K562 (cell line): ENCODE results near the gene HSD11B1L. TPM values are rescaled to one million over a fixed set of nuclear protein-coding genes. Genes with fewer than 3 reads are reported as not detected.

ENCODE experiments used
- CHD4 ChIP-seq: fragments of 200-600 bp; sonication (generic); IDR thresholded peaks from 3 replicates; pipeline ENCODE4 v1.6.1; 2012; ENCODE audit warnings: low read depth, mild to moderate bottlenecking, mixed read lengths, low read length, inconsistent platforms; ENCODE audit not compliant: insufficient read depth, insufficient replicate concordance, poor library complexity, severe bottlenecking
- DNMT1 ChIP-seq: fragments of 450-650 bp; IDR thresholded peaks from 2 replicates; pipeline ENCODE4 v1.6.1; 2016; ENCODE audit warnings: antibody characterized with exemption, mild to moderate bottlenecking
- MYNN ChIP-seq, 2 experiments: sonication (generic); formaldehyde crosslinking in 1 of 2; IDR thresholded peaks; 2 replicates each; pipeline versions ENCODE4 v1.5.0 to v1.6.1; 2016 to 2020; ENCODE audit warnings: antibody characterized with exemption in 1 of 2, missing genetic modification reagents in 1 of 2
- NR0B1 ChIP-seq: fragments of 450-650 bp; IDR thresholded peaks from one replicate; pipeline ENCODE4 v1.6.1; 2018; ENCODE audit warnings: mild to moderate bottlenecking, moderate library complexity; ENCODE audit not compliant: partially characterized antibody
- TFAP4 ChIP-seq: sonication (generic); formaldehyde crosslinking; IDR thresholded peaks from 2 replicates; pipeline ENCODE4 v1.8.0; 2022; ENCODE audit warnings: missing genetic modification reagents, mild to moderate bottlenecking, moderate library complexity, borderline replicate concordance
- TFE3 ChIP-seq: fragments of 450-650 bp; formaldehyde crosslinking; IDR thresholded peaks from 2 replicates; pipeline ENCODE4 v1.4.0; 2020; ENCODE audit warnings: mild to moderate bottlenecking, mixed read lengths
- ZC3H8 ChIP-seq: fragments of 450-650 bp; IDR thresholded peaks from 2 replicates; pipeline ENCODE4 v1.6.1; 2017
- ZMIZ1 ChIP-seq, 2 experiments: fragments of 150-350 bp in 1 of 2; IDR thresholded peaks; 2 replicates each; pipeline ENCODE4 v1.6.1; 2012 to 2016; ENCODE audit warnings: low read depth in 2 of 2, low read length in 2 of 2, mild to moderate bottlenecking in 1 of 2, moderate library complexity in 1 of 2
- ZNF408 ChIP-seq: fragments of 250-450 bp; sonication (Bioruptor Pico); IDR thresholded peaks from 2 replicates; pipeline ENCODE4 v1.4.0; 2020; ENCODE audit warnings: low read depth, mild to moderate bottlenecking, moderate library complexity
- ZNF41 ChIP-seq: fragments of 250-450 bp; sonication (Bioruptor Pico); conservative IDR thresholded peaks from 2 replicates; pipeline ENCODE4 v1.4.0; 2020; ENCODE audit warnings: mild to moderate bottlenecking
- ZNF507 ChIP-seq: conservative IDR thresholded peaks from 2 replicates; pipeline ENCODE4 v1.6.1; 2017; ENCODE audit warnings: missing genetic modification characterization, missing compliant biosample characterization
- polyA plus RNA-seq, 8 experiments: library from polyadenylated mRNA; depleted of rRNA in 4 of 8; stranded (reverse) in 5 of 8; unstranded in 3 of 8; fragments of >200 nt; fragmentation: Nextera tagmentation in 2 of 8; fragmentation: Illumina TruSeq in 1 of 8; extraction: Ambion mirVana in 2 of 8; extraction: Trizol in 1 of 8; gene quantifications; 2 replicates each; pipeline versions ENCODE4 v1.2.1 to v1.2.3, GENCODE V29; 2011 to 2014; ENCODE audit warnings: inconsistent platforms in 1 of 8, missing spikeins in 1 of 8
- total RNA-seq, 7 experiments: library from RNA; depleted of rRNA in 6 of 7; stranded (reverse); fragments of >200 nt in 6 of 7; fragmentation: Illumina TruSeq in 2 of 7; extraction: Trizol in 2 of 7; gene quantifications; 2 replicates each; pipeline versions ENCODE4 v1.2.1 to v1.2.3, GENCODE V29; 2011 to 2021; ENCODE audit warnings: low replicate concordance in 1 of 7
- TF ChIP-seq, protein P1 (sequence below): sonication (generic); formaldehyde crosslinking; IDR thresholded peaks from 2 replicates; pipeline ENCODE4 v1.5.0; 2020; ENCODE audit warnings: missing genetic modification reagents
- TF ChIP-seq, protein P2 (sequence below), 3 experiments: IDR thresholded peaks in 2 of 3; conservative IDR thresholded peaks in 1 of 3; 2 replicates each; pipeline ENCODE4 v1.5.1; 2011 to 2012; ENCODE audit warnings: low read length in 3 of 3, mild to moderate bottlenecking in 3 of 3, control low read depth in 2 of 3, improper control_type of control experiment in 1 of 3, inconsistent platforms in 1 of 3, low read depth in 1 of 3, mixed read lengths in 1 of 3, moderate library complexity in 1 of 3; ENCODE audit not compliant: insufficient read depth in 2 of 3
- TF ChIP-seq, protein P3 (sequence below): fragments of 450-650 bp; formaldehyde crosslinking; IDR thresholded peaks from 2 replicates; pipeline ENCODE4 v1.4.0; 2022; ENCODE audit warnings: mild to moderate bottlenecking, moderate library complexity

Gene HSD11B1L
- total and polyA plus RNA-seq, 9 of the 15 experiments (the other 6 are each of a cell fraction or from before 2014, with no cell fraction given): 0.31 to 7.7 (median 2.3) TPM

GRCh38 chr19:5718579-5719273 lies 37.9 kb downstream of the HSD11B1L start (continued):
- TF ChIP-seq ZMIZ1 (IDR thresholded peaks at IDR 0.05; ENCODE audit: low read depth in 2 of 2, low read length in 2 of 2) (0 out of 4 replicates have a peak, but pooled peaks of 1 of the 2 experiments have one; percentile 38), NR0B1 (no peak), ZNF507 (tag) (no peak), ZNF41 (CRISPR knock-in tag) (peak; percentile 40; the same call in 1 of the 2 replicates), TFE3 (no peak), DNMT1 (no peak), TFAP4 (CRISPR knock-in tag) (no peak), ZC3H8 (no peak), ZNF408 (no peak), MYNN (IDR thresholded peaks at IDR 0.05) (peak; percentile 99), MYNN (CRISPR knock-in tag; IDR thresholded peaks at IDR 0.05) (peak; percentile 90), CHD4 (no peak)
- TF ChIP-seq, protein P1, sequence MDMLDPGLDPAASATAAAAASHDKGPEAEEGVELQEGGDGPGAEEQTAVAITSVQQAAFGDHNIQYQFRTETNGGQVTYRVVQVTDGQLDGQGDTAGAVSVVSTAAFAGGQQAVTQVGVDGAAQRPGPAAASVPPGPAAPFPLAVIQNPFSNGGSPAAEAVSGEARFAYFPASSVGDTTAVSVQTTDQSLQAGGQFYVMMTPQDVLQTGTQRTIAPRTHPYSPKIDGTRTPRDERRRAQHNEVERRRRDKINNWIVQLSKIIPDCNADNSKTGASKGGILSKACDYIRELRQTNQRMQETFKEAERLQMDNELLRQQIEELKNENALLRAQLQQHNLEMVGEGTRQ (CRISPR knock-in tag): no peak
- TF ChIP-seq, protein P2, sequence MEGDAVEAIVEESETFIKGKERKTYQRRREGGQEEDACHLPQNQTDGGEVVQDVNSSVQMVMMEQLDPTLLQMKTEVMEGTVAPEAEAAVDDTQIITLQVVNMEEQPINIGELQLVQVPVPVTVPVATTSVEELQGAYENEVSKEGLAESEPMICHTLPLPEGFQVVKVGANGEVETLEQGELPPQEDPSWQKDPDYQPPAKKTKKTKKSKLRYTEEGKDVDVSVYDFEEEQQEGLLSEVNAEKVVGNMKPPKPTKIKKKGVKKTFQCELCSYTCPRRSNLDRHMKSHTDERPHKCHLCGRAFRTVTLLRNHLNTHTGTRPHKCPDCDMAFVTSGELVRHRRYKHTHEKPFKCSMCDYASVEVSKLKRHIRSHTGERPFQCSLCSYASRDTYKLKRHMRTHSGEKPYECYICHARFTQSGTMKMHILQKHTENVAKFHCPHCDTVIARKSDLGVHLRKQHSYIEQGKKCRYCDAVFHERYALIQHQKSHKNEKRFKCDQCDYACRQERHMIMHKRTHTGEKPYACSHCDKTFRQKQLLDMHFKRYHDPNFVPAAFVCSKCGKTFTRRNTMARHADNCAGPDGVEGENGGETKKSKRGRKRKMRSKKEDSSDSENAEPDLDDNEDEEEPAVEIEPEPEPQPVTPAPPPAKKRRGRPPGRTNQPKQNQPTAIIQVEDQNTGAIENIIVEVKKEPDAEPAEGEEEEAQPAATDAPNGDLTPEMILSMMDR (IDR thresholded peaks at IDR 0.05 in 2 of 3, conservative IDR thresholded peaks at IDR 0.05 in 1 of 3; ENCODE audit: insufficient read depth in 2 of 3, low read depth in 1 of 3, low read length in 3 of 3): no peak
- TF ChIP-seq, protein P3, sequence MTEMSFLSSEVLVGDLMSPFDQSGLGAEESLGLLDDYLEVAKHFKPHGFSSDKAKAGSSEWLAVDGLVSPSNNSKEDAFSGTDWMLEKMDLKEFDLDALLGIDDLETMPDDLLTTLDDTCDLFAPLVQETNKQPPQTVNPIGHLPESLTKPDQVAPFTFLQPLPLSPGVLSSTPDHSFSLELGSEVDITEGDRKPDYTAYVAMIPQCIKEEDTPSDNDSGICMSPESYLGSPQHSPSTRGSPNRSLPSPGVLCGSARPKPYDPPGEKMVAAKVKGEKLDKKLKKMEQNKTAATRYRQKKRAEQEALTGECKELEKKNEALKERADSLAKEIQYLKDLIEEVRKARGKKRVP: peak; percentile 98
